NCI-H774 (cell line): ENCODE results near the gene ZRANB1.

Experiments used
- DNase-seq: peaks from one replicate; lab custom pipeline; 2025; lab: John Stamatoyannopoulos, UW

ZRANB1 gene

DNA sequence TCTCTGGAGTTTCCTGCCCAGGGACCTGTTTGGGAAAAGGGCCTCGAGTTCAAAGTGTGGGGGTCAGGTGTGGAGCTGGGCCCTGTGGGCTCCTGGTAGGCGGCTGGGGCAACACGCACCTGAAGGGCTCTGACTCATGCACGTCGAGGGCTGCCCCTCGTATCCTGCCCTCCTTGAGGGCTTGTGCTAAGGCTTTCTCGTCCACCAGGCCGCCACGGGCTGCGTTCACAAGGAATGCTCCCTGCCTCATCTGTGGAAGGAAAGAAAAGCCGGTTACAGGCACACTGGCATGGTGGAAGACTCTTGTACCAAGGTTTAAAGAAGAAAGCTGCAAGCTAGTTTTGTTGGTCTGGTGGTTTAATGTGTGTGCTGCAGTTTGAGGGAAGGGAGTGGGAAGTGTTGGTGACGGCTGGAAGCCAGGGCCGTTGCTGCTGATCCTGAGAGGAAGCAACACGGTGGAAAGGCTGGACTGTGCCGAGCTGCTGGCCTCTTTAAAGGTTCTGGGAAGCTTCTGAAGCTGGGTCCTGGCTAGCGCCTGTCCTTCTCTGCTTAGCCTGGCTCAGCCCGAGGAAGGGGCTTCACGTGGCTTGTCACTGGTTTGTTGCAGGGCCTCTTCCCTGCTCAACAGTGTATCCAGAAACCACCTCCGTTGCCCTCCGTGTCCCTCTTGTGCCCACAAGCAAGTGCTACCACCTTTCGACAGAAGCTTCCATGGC, 52.0 kb downstream of the ZRANB1 start:
- DNase-seq: no peak

DNA sequence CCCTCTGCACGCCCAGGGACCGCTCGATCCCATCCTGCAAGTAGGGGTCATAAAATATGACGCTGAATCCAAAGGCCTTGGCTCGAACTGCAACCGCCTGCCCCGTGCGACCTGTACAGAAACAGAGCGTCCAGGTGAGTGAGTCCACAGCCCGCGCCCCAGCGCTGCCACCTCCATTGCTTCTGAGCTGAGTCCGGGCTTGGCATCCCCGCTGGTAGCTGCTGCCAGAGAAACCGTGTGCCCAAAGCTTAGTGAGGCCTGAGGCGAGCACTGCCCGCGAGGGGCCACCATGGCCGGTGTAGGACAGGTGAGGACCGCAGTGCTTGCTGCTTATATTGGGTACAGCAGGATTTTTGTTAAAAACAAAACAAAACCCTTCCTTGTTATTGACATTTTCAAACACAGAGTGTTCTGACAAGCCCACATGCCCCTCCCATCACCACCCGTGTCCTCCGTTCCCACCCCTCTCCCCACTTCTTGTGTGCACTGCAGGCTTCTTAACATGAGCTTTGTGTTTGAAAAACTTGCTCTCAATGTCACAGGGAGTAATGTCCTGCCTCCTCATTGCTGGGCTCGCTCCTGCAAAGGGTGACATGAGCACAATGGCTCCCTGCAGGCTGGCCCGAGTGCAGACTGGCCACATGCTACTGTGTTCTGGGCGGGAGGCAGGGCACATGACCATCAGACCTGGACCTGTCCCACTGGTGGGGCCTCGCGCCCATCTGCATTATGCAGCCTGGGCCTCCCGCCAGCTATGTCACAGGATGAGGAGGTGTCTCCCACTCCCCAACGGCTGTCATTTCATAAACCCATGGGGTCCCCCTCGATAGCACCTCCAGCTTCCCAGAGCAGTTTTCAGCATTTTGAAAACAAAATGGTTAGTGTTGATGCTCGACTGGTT, 52.9 kb downstream of the ZRANB1 start:
- DNase-seq: no peak

DNA sequence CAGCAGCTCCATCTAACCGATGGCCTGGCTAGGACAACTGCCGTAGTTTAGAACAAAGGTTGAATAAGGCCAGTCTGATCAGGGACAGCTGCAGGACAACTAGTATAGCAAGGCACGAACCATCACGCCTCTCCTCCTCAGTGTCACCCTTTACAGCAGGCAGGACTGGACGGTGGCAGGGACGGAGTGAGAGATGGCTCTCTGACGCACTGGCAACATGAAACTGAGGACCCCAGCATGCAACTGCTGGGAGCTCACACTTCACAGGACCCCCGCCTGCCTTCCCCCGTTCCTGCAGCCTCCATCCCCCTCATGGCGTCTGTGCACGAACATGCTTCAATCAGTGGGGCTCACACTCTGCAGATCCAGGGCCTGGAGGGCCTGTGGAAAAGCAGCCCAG, 53.7 kb downstream of the ZRANB1 start:
- no peak for DNase-seq

DNA sequence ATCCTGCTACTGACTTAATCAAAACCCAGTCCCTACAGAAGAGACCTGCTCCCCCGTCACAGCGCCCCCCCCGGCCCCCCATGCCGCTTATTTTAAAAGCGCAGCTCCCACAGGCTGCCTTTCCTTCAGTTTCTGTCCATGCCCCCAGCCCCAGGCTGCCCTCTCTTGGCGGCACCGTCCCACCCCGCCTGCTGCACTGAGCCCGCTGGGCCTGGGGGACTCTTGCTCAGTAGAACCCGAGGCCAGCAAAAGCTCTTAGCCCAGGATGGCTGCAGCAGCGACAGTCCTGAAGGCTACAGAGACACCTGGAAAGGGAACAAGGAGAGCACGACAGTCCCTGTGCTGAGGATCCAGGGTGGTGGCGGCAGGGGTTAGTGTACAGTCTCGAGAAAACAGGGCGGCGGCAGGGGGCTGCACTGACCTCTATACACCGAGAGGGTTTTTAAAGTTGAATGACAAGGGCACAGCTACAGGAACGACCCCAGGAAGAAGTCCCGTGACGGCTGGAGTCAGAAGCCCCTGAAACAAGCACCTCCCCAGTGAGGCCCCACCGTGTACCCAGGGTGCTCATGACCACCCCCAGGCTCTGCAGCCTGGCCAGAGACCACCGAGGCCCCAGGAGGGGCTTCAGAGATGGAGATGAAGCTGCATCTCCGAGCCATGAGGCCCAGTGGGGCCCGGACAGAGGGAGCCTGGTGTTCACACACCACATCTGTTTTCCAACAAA, 54.4 kb downstream of the ZRANB1 start:
- DNase-seq: no peak

DNA sequence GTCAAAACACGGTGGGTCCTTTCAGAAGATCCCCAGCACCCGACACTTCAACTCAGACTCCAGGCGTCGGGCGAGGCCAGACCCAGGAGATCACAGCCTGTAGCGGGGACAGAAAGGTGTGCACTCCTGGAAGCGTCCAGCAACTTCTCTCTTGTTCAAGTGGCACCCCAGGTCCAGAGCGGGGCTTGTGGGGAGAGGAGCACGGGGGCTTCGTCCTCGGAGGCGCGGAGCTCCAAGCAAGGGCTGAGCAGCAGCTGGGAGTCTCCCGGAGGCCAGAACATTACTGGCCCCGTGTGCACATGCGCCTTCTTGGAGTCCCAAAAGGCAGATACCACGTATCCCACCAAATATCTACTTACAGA, 54.9 kb downstream of the ZRANB1 start:
- no peak for DNase-seq

- no peak for DNase-seq
These were observed 55.4 kb downstream of the ZRANB1 start for GRCh38 chr10:124997306-124997705.

- DNase-seq: no peak
These were observed 56.1 kb downstream of the ZRANB1 start for GRCh38 chr10:124997771-124998623.

- no peak for DNase-seq
These were observed 56.8 kb downstream of the ZRANB1 start for GRCh38 chr10:124998624-124999291.

- DNase-seq: no peak
These were observed 57.8 kb downstream of the ZRANB1 start for GRCh38 chr10:124999433-125000365.

GRCh38 chr10:125000366-125001312, 58.7 kb downstream of the ZRANB1 start:
- DNase-seq: no peak

DNA sequence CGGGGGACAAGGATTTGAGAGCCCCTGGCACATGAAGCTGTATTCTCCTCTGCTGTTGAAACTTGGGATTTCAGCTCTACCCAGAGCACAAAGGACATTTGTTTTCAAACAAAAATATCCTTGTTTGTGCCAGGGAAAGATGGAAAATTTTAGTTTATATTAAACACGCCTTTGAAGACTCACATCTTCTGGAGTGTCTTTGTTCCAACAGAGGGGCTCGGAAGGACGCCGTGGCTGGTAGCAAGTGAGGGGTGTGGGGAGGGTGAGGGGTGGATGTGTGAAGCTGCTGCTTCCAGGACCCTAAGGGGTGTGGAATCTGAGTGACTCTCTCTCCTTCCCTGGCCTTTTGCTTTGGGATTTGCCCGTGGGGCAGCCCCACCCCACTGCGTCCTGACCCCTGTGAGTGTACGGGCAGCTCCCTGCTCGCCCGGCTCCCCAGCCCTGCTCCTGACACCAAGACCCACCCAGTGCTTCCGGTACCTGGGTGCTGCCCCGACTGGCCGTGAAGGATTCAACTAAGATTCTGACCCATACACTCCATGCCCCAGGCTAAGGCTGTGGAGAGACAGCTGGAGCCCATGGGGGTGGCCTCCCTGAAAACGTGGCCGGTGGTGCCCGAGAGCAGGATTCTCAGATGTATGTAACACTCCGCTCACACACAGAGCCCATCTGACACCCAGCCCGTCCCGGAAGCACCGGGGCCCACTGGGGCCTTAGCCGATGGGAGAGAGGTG, 59.6 kb downstream of the ZRANB1 start:
- DNase-seq: no peak

GRCh38 chr10:125002047-125002422, 60.1 kb downstream of the ZRANB1 start:
- no peak for DNase-seq

DNA sequence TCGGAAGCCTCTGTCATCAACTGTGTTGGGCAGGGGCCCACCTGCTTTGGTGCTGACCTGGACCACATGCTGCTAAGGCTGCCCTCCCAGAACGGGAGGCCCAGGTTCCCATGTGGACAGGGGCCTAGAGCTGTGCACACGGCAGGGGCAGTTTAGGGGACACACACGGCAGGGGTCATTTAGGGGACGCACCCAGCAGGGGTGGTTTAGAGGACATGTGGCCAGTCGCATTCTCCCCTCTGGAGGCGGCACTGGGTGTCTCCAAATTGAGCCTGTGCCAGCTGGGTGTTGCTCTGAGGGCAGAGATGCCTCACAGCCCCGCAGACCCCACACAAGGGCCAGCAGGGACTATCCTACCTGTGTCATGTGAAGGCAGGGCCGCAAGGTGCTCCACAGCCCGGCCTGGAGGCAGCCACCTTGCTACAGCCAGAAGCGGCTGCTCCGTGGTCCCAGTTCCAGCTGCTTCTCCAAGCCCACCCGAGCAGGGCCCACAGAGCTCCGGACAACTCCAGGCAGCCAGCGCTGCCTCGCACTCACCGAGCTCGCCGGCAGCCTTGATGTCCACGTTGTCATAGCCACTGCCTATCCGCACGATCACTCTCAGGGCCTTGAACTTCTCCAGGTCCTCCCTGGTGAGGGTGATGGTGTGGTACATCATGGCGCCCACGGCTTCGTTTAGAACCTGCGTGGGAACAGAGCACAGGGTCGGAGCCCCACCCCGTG, 60.7 kb downstream of the ZRANB1 start:
- no peak for DNase-seq

GRCh38 chr10:125003146-125003900, 61.4 kb downstream of the ZRANB1 start:
- no peak for DNase-seq

DNA sequence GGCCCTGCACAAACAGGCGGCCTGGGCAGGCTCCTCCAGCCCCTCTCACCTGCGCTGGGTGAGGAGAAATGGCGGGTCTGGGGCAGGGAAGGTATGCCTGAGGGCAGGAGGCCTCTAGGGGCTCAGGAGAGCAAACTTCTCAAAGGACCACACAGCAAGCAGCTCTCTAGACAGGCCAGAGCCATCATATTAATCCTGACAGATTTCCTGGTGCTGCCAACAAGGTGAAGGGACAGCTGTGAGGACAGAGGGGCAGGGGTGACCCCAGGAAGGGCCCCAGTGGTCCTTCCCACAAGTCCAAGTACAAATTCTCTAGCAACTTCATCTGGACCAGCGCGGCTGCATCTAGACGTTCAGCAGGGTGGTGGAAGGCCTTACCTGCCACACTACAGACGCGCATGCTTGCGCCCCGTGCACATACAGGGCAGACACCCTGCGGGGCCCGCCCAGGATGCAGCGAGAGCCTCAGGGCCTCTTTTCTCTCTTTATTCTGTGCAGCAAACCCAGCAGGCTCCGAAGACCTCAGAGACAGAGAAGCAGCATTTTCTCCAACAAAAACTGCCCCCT, 62.1 kb downstream of the ZRANB1 start:
- DNase-seq: no peak

GRCh38 chr10:125004571-125005311, 62.8 kb downstream of the ZRANB1 start:
- no peak for DNase-seq
